GM19438 (cell line): ENCODE results near the gene AOPEP.

Source experiments
- ATAC-seq: cut with Tn5 transposase; IDR thresholded peaks from one replicate; pipeline ENCODE4 v1.9.1; 2021; ENCODE audit warnings: low read depth; ENCODE audit not compliant: unreplicated experiment

AOPEP gene

GRCh38 chr9:94760010-94760409 is 33.5 kb downstream of the AOPEP start:
- no peak for ATAC-seq

- ATAC-seq, result no peak
Measured at GRCh38 chr9:94760660-94761059, 34.2 kb downstream of the AOPEP start.

- no peak for ATAC-seq
Measured at GRCh38 chr9:94761481-94761880, 35.0 kb downstream of the AOPEP start.

GRCh38 chr9:94767331-94768072 is 41.0 kb downstream of the AOPEP start:
- no peak for ATAC-seq

- ATAC-seq, result no peak
Measured at GRCh38 chr9:94768766-94769165, 42.3 kb downstream of the AOPEP start.

GRCh38 chr9:94770334-94770733 is 43.8 kb downstream of the AOPEP start:
- no peak for ATAC-seq

GRCh38 chr9:94771096-94771495 is 44.6 kb downstream of the AOPEP start:
- ATAC-seq, result no peak

- ATAC-seq, result no peak
Measured at GRCh38 chr9:94772144-94772543, 45.6 kb downstream of the AOPEP start.

- ATAC-seq, result no peak
Measured at GRCh38 chr9:94772639-94773303, 46.3 kb downstream of the AOPEP start.

- no peak for ATAC-seq
Measured at GRCh38 chr9:94773655-94774054, 47.2 kb downstream of the AOPEP start.

- ATAC-seq, result no peak
Measured at GRCh38 chr9:94778013-94778412, 51.5 kb downstream of the AOPEP start.

GRCh38 chr9:94779031-94779430 is 52.5 kb downstream of the AOPEP start:
- no peak for ATAC-seq

GRCh38 chr9:94779693-94780290 is 53.3 kb downstream of the AOPEP start:
- no peak for ATAC-seq

- no peak for ATAC-seq
Measured at GRCh38 chr9:94780516-94780950, 54.0 kb downstream of the AOPEP start.

GRCh38 chr9:94782355-94783101 is 56.0 kb downstream of the AOPEP start:
- no peak for ATAC-seq

- ATAC-seq, result no peak
Measured at GRCh38 chr9:94783102-94783682, 56.7 kb downstream of the AOPEP start.

- ATAC-seq, result no peak
Measured at GRCh38 chr9:94783928-94784327, 57.4 kb downstream of the AOPEP start.

GRCh38 chr9:94785215-94786169 is 59.0 kb downstream of the AOPEP start:
- ATAC-seq, result no peak

GRCh38 chr9:94786586-94786985 is 60.1 kb downstream of the AOPEP start:
- ATAC-seq, result no peak

- ATAC-seq, result no peak
Measured at GRCh38 chr9:94787266-94787665, 60.8 kb downstream of the AOPEP start.
